HFFc6 (cell line): ENCODE data around the gene ATPAF2. TPM values are rescaled to one million over a fixed set of nuclear protein-coding genes. Genes with fewer than 3 reads are reported as not detected.

Experiments
- total RNA-seq, 6 experiments: library from RNA; stranded (reverse); fragmentation: NEBNext Ultra II Directional; extraction: Animal tissue kit (Norgen Biotek cat#: 25700); gene quantifications; 2 replicates in 1 of 6; 3 replicates in 5 of 6; pipeline ENCODE4 v1.2.3, GENCODE V29; 2021

The ATPAF2 gene
- total RNA-seq, 6 experiments from 2014 or later: 21.5 to 28.4 (median 23.1) TPM

Other genes with a start within 250 kb of the ATPAF2 start
- gene SREBF1, start 202.2 kb downstream of the ATPAF2 start, total RNA-seq: 10 to 100 TPM; 34.9 to 51.7 (median 40.5) TPM
- 100 to 1,000 TPM in 4 of 6 experiments, 10 to 100 TPM in 2; 92.1 to 144 (median 101) TPM for gene TOM1L2, start 66.8 kb downstream of the ATPAF2 start, total RNA-seq
- gene DRC3, start 66.3 kb downstream of the ATPAF2 start, total RNA-seq: under 1 TPM; 0.37 to 0.73 (median 0.61) TPM
- gene GID4, start 240 bp upstream of the ATPAF2 start, total RNA-seq: 10 to 100 TPM in 2 of 6 experiments, 1 to 10 TPM in 4; 8.6 to 11.9 (median 9.5) TPM
- 10 to 100 TPM; 30.6 to 38.1 (median 33.7) TPM for gene DRG2, start 48.8 kb upstream of the ATPAF2 start, total RNA-seq
- under 1 TPM in 4 of 6 experiments, not detected in 2; 0.12 to 0.20 (median 0.16) TPM for gene MYO15A, start 69.6 kb upstream of the ATPAF2 start, total RNA-seq
- gene ALKBH5, start 144.7 kb upstream of the ATPAF2 start, total RNA-seq: 100 to 1,000 TPM in 3 of 6 experiments, 10 to 100 TPM in 3; 90.2 to 117 (median 103) TPM
- 10 to 100 TPM; 38.0 to 50.8 (median 41.0) TPM for gene LLGL1, start 186.5 kb upstream of the ATPAF2 start, total RNA-seq
- gene FLII, start 219.6 kb upstream of the ATPAF2 start, total RNA-seq: 100 to 1,000 TPM; 347 to 472 (median 438) TPM
- gene MIEF2, start 221.5 kb upstream of the ATPAF2 start, total RNA-seq: 10 to 100 TPM; 13.3 to 19.9 (median 16.6) TPM